ENCODE measurements around the gene PTGER2. TPM values are rescaled to one million over a fixed set of nuclear protein-coding genes. Genes with fewer than 3 reads are reported as not detected.

PTGER2 gene
- total RNA-seq, 1 donor: 3.3 TPM

DNA sequence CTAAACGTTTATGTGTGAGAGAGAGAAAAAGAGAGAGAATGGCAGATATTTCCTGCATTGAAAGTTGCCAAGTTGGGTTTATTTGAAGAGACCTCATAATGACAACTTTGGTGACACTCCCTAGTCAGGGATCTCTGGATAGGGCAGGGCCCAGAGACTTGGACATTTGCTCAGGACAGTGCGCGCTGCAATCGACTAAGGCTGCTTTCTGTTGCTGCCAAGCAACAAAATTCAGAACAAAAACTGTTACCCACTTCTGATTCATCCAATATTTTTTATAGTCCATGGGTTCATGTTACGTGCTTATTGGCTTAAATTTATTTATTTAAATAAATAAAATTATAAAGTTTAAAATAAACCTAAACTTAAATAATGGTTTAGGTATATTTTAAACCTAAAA, 34.2 kb downstream of the PTGER2 start:
- Histone ChIP-seq H3K4me3 (ENCODE audit: insufficient read depth, low read length) (no peak overlapping the region), H3K79me2 (ENCODE audit: insufficient read depth, low read length) (no peaks in the 10 kb centered on the region), H4K20me1 (ENCODE audit: insufficient read depth, low read length) (no peaks in the 10 kb centered on the region), H3K27ac (ENCODE audit: low read depth, low read length) (peak overlapping the region; percentile 73), H3K4me1 (ENCODE audit: insufficient read depth, low read length) (peaks cover 46% of the 10 kb centered on the region), H2AFZ (ENCODE audit: low read length) (peak overlapping the region; percentile 38), H3K9me3 (ENCODE audit: low read depth, low read length) (no peaks in the 10 kb centered on the region), H3K4me2 (ENCODE audit: insufficient read depth, low read length) (peak overlapping the region; percentile 54), H3K27me3 (ENCODE audit: insufficient read depth, low read length) (no peaks in the 10 kb centered on the region), H3K36me3 (ENCODE audit: insufficient read depth, low read length) (no peaks in the 10 kb centered on the region)
- TF ChIP-seq, protein P1, sequence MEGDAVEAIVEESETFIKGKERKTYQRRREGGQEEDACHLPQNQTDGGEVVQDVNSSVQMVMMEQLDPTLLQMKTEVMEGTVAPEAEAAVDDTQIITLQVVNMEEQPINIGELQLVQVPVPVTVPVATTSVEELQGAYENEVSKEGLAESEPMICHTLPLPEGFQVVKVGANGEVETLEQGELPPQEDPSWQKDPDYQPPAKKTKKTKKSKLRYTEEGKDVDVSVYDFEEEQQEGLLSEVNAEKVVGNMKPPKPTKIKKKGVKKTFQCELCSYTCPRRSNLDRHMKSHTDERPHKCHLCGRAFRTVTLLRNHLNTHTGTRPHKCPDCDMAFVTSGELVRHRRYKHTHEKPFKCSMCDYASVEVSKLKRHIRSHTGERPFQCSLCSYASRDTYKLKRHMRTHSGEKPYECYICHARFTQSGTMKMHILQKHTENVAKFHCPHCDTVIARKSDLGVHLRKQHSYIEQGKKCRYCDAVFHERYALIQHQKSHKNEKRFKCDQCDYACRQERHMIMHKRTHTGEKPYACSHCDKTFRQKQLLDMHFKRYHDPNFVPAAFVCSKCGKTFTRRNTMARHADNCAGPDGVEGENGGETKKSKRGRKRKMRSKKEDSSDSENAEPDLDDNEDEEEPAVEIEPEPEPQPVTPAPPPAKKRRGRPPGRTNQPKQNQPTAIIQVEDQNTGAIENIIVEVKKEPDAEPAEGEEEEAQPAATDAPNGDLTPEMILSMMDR (IDR thresholded peaks at IDR 0.05; ENCODE audit: extremely low read depth, low read depth, low read length): no peak
- no peak for DNase-seq (ENCODE audit: insufficient read length, low spot score, missing footprints)

DNA sequence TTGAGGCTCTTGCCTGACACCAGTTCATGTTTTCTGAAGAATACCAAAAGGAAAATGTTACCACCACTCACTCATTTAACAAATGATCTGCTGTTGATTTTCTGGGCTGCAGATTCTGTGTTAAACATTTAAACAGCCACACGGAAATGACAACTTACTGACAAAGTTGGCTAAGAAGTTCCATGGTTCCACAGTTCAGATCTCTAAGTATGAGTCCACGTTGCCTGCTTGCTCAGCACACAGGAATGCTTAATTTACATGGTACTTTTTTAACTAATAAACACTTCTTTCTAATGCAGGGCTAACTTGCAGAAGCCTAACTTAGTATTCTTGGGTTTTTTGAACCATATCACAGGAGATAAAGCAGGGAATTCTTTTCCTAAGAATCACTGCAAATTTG, 34.7 kb downstream of the PTGER2 start:
- DNase-seq (ENCODE audit: insufficient read length, low spot score, missing footprints): no peak
- H2AFZ ChIP-seq (ENCODE audit: low read length): peak overlapping the region; percentile 12

DNA sequence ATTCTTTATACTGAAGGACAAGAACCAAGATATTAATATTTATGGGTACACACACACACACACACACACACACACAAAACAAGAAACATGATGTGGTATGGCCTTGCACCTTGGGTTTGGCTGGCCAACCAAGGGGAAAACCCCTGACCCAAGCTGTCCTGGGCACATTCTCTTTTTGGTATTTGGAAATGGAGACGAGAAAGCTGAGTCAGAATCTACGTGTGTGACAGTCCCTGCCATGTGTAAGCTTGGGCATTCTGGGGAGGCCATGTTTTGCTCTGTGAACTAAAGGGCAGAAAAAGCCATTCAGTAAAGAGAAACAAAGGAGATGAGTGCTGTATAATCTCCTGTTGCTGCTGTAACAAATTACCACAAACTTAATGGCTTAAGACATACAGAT, 35.6 kb downstream of the PTGER2 start:
- Histone ChIP-seq H3K4me2 (ENCODE audit: insufficient read depth, low read length) (no peak overlapping the region), H3K27ac (ENCODE audit: low read depth, low read length) (no peak overlapping the region), H2AFZ (ENCODE audit: low read length) (no peak overlapping the region), H3K79me2 (ENCODE audit: insufficient read depth, low read length) (no peaks in the 10 kb centered on the region), H3K27me3 (ENCODE audit: insufficient read depth, low read length) (no peaks in the 10 kb centered on the region), H3K36me3 (ENCODE audit: insufficient read depth, low read length) (no peaks in the 10 kb centered on the region), H3K9me3 (ENCODE audit: low read depth, low read length) (no peaks in the 10 kb centered on the region), H3K4me1 (ENCODE audit: insufficient read depth, low read length) (peaks cover 53% of the 10 kb centered on the region), H4K20me1 (ENCODE audit: insufficient read depth, low read length) (no peaks in the 10 kb centered on the region), H3K4me3 (ENCODE audit: insufficient read depth, low read length) (no peak overlapping the region)
- DNase-seq (ENCODE audit: insufficient read length, low spot score, missing footprints): no peak
- TF ChIP-seq, protein P1 (IDR thresholded peaks at IDR 0.05; ENCODE audit: extremely low read depth, low read depth, low read length): no peak

More for the DNA sequence above, 34.7 kb downstream of the PTGER2 start:
- H3K27me3 ChIP-seq (ENCODE audit: insufficient read depth, low read length): no peaks in the 10 kb centered on the region
- no peaks in the 10 kb centered on the region for H3K79me2 ChIP-seq (ENCODE audit: insufficient read depth, low read length)
- no peaks in the 10 kb centered on the region for H4K20me1 ChIP-seq (ENCODE audit: insufficient read depth, low read length)
- H3K36me3 ChIP-seq (ENCODE audit: insufficient read depth, low read length): no peaks in the 10 kb centered on the region
- TF ChIP-seq, protein P1 (IDR thresholded peaks at IDR 0.05; ENCODE audit: extremely low read depth, low read depth, low read length): no peak
- H3K27ac ChIP-seq (ENCODE audit: low read depth, low read length): peak overlapping the region; percentile 73
- no peak overlapping the region for H3K4me3 ChIP-seq (ENCODE audit: insufficient read depth, low read length)
- no peaks in the 10 kb centered on the region for H3K9me3 ChIP-seq (ENCODE audit: low read depth, low read length)
- H3K4me1 ChIP-seq (ENCODE audit: insufficient read depth, low read length): peaks cover 44% of the 10 kb centered on the region
- H3K4me2 ChIP-seq (ENCODE audit: insufficient read depth, low read length): peak overlapping the region; percentile 54

DNA sequence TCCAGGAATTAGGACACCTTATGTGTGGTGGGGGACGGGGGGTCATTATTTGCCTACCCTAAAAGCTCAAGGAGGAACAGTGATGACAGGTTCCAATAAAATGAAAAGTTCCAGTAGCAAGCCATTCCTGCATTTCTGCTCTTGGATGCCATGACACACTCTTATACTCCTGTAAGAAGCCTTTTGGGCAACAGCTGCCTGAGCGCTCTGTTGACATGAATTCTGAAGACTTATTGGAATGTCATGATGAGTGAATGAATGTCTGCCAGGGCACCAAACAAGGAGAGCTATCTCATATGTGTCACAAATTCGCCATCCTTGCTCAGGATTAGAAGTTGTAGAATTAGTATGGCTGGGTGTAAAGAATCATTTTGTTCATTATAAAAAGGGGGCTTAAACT, 36.3 kb downstream of the PTGER2 start:
- Histone ChIP-seq H3K27me3 (ENCODE audit: insufficient read depth, low read length) (no peaks in the 10 kb centered on the region), H2AFZ (ENCODE audit: low read length) (no peak overlapping the region), H3K4me2 (ENCODE audit: insufficient read depth, low read length) (no peak overlapping the region), H3K27ac (ENCODE audit: low read depth, low read length) (peak overlapping the region; percentile 87), H3K4me3 (ENCODE audit: insufficient read depth, low read length) (no peak overlapping the region), H3K79me2 (ENCODE audit: insufficient read depth, low read length) (no peaks in the 10 kb centered on the region), H3K9me3 (ENCODE audit: low read depth, low read length) (no peaks in the 10 kb centered on the region), H3K36me3 (ENCODE audit: insufficient read depth, low read length) (no peaks in the 10 kb centered on the region), H3K4me1 (ENCODE audit: insufficient read depth, low read length) (peaks cover 60% of the 10 kb centered on the region), H4K20me1 (ENCODE audit: insufficient read depth, low read length) (no peaks in the 10 kb centered on the region)
- DNase-seq (ENCODE audit: insufficient read length, low spot score, missing footprints): no peak
- TF ChIP-seq, protein P1 (IDR thresholded peaks at IDR 0.05; ENCODE audit: extremely low read depth, low read depth, low read length): no peak

Data from osteoblast (primary cell).